GM12801 (cell line): ENCODE data around the gene PPP1R16B.

ENCODE experiments used
- CTCF ChIP-seq: IDR thresholded peaks from one replicate; pipeline ENCODE4 v1.5.1; 2011; ENCODE audit warnings: control low read depth; ENCODE audit not compliant: insufficient read length; ENCODE audit errors: extremely low read depth

Gene PPP1R16B

GRCh38 chr20:38805502-38805957 is at the start of gene PPP1R16B:
TSS of gene PPP1R16B (plus strand) at chr20:38805697. CDS start at chr20:38835926, 30,229 bp downstream.
- TF ChIP-seq CTCF = no peak

GRCh38 chr20:38757145-38757775 is 48.2 kb upstream of the PPP1R16B start:
- no peak for TF ChIP-seq CTCF

GRCh38 chr20:38759106-38759505 is 46.4 kb upstream of the PPP1R16B start:
- no peak for TF ChIP-seq CTCF

DNA sequence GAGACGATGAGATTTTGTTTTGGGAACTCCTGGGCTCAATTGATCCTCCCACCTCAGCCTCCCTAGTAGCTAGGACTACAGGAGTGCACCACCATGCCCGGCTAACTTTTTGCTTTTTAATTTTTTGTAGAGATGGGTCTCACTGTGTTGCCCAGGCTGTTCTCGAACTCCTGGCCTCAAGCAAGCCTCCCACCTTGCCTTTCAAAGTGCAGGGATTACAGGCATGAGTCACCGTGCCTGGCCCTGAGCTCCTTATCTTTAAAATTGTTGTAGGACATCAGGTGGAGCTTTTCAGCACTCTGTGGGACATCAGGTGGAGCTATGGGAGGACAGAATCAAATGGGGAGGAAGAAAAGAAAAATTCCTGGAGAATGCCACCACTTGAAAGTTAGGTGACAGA is 44.5 kb upstream of the PPP1R16B start:
- no peak for TF ChIP-seq CTCF

GRCh38 chr20:38762174-38762573 is 43.3 kb upstream of the PPP1R16B start:
- no peak for TF ChIP-seq CTCF

DNA sequence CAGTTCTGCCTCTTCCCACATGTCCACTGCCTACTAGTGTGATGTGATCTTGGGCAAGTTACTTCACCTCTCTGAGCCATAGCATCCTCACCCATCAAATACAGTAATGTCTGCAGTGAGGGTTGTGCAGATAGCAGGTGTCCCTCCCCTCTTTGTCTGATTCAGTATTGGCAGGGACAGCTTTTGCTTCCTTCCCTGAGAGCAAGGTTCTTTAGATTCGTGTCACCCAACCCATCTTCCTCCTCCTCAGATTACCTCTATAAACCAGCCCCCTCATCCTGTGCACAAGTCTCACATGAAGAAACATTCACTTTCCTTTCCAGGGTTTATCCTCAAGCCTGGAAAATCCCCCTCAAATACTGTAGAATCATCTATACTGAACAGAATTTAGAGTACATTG is 41.9 kb upstream of the PPP1R16B start:
- TF ChIP-seq CTCF = no peak

- no peak for TF ChIP-seq CTCF
Observed at GRCh38 chr20:38764567-38765318, 40.8 kb upstream of the PPP1R16B start.
